DND-41 (cell line): ENCODE measurements around the gene LAMB4.

Experiments
- ATAC-seq: fragments of 200-7000 bp; cut with Tn5 transposase; 3 replicates; pipeline ENCODE4 v1.9.1; 2021; ENCODE audit warnings: low read depth; ENCODE audit not compliant: insufficient read depth
- DNase-seq: peaks from one replicate; pipeline ENCODE4 v3.0.0-alpha.2; 2020
- H2AFZ ChIP-seq: 2 replicates; pipeline ENCODE4 v1.6.0; 2012; ENCODE audit warnings: low read depth, low read length
- H3K27ac ChIP-seq: 2 replicates; pipeline ENCODE4 v1.5.1; 2012; ENCODE audit warnings: low read length, inconsistent platforms
- H3K27me3 ChIP-seq: fragments of 200-600 bp; sonication (generic); 2 replicates; pipeline ENCODE4 v1.6.0; 2012; ENCODE audit warnings: low read length, mild to moderate bottlenecking, inconsistent platforms; ENCODE audit not compliant: insufficient read depth, poor library complexity
- H3K36me3 ChIP-seq: 2 replicates; pipeline ENCODE4 v1.5.1; 2012; ENCODE audit warnings: low read length, inconsistent platforms; ENCODE audit not compliant: insufficient read depth
- H3K4me1 ChIP-seq: 2 replicates; pipeline ENCODE4 v1.5.1; 2012; ENCODE audit warnings: mild to moderate bottlenecking, low read length; ENCODE audit not compliant: insufficient read depth
- H3K4me2 ChIP-seq: 2 replicates; pipeline ENCODE4 v1.6.0; 2012; ENCODE audit warnings: mild to moderate bottlenecking, moderate library complexity, low read length, inconsistent platforms; ENCODE audit not compliant: insufficient read depth
- H3K4me3 ChIP-seq, 2 experiments: fragments of 200-600 bp in 1 of 2; shearing (Covaris generic) in 1 of 2; 2 replicates each; pipeline ENCODE4 v1.5.1; 2012 to 2016; ENCODE audit warnings: inconsistent platforms in 2 of 2, low read length in 2 of 2, mild to moderate bottlenecking in 2 of 2, low read depth in 1 of 2, moderate library complexity in 1 of 2
- H3K79me2 ChIP-seq: 2 replicates; pipeline ENCODE4 v1.6.0; 2012; ENCODE audit warnings: low read length, inconsistent platforms; ENCODE audit not compliant: insufficient read depth
- H3K9ac ChIP-seq: 2 replicates; pipeline ENCODE4 v1.6.0; 2012; ENCODE audit warnings: low read depth, mild to moderate bottlenecking, inconsistent platforms, low read length, moderate library complexity
- H3K9me3 ChIP-seq: 2 replicates; pipeline ENCODE4 v1.5.1; 2012; ENCODE audit warnings: low read length, moderate library complexity, mild to moderate bottlenecking, inconsistent platforms; ENCODE audit not compliant: insufficient read depth, severe bottlenecking
- H4K20me1 ChIP-seq: 2 replicates; pipeline ENCODE4 v1.6.0; 2012; ENCODE audit warnings: low read length; ENCODE audit not compliant: insufficient read depth
- CTCF ChIP-seq: IDR thresholded peaks from 2 replicates; pipeline ENCODE4 v1.5.1; 2012; ENCODE audit warnings: borderline replicate concordance, low read length, moderate library complexity, mild to moderate bottlenecking; ENCODE audit not compliant: poor library complexity, severe bottlenecking; ENCODE audit errors: extremely low read depth
- EZH2 ChIP-seq: IDR thresholded peaks from 3 replicates; pipeline ENCODE4 v1.6.1; 2012; ENCODE audit warnings: borderline replicate concordance, low read depth, mild to moderate bottlenecking, moderate library complexity, low read length, inconsistent platforms; ENCODE audit not compliant: severe bottlenecking

Gene LAMB4

GRCh38 chr7:107975394-107976013 is 154.7 kb downstream of the LAMB4 start:
- Histone ChIP-seq H3K4me2 (no peak overlapping the region), H3K36me3 (no peaks in the 10 kb centered on the region)

GRCh38 chr7:107973861-107974260 is 156.3 kb downstream of the LAMB4 start:
- no peak for DNase-seq
- Histone ChIP-seq H3K4me3 (no peak overlapping the region), H3K4me1 (no peaks in the 10 kb centered on the region), H3K9me3 (no peaks in the 10 kb centered on the region), H3K79me2 (no peaks in the 10 kb centered on the region), H3K9ac (no peak overlapping the region), H4K20me1 (no peaks in the 10 kb centered on the region), H3K4me2 (no peak overlapping the region), H2AFZ (no peak overlapping the region), H3K27ac (no peak overlapping the region), H3K27me3 (peaks cover 7% of the 10 kb centered on the region), H3K36me3 (no peaks in the 10 kb centered on the region)
- TF ChIP-seq CTCF (no peak), EZH2 (no peak)
- no peak for ATAC-seq

More at GRCh38 chr7:107975394-107976013, 154.7 kb downstream of the LAMB4 start:
- TF ChIP-seq CTCF (no peak), EZH2 (no peak)
- Histone ChIP-seq H3K4me1 (no peaks in the 10 kb centered on the region), H3K27ac (no peak overlapping the region), H3K9me3 (no peaks in the 10 kb centered on the region), H3K9ac (no peak overlapping the region), H4K20me1 (no peaks in the 10 kb centered on the region), H3K27me3 (peaks cover 7% of the 10 kb centered on the region), H2AFZ (no peak overlapping the region), H3K79me2 (no peaks in the 10 kb centered on the region), H3K4me3 (no peak overlapping the region)
- DNase-seq, result no peak
- ATAC-seq, result no peak
